T-helper 1 cell treated with Interleukin-12 subunit alpha and Interleukin-12 subunit beta and Interleukin-4 antibody, amounts not matched to agents 30 μg/mL and 1 μg/mL, for 36 hours (primary cell): ENCODE measurements around the gene UNC5B.

Experiments used
- H3K27ac Mint-ChIP-seq: one replicate; pipeline ENCODE4 v1.8.0; 2021; ENCODE audit warnings: mild to moderate bottlenecking, mixed read lengths
- H3K27me3 Mint-ChIP-seq: one replicate; pipeline ENCODE4 v1.8.0; 2021; ENCODE audit warnings: low read depth, mixed read lengths
- H3K36me3 Mint-ChIP-seq: one replicate; pipeline ENCODE4 v1.8.0; 2021; ENCODE audit warnings: low read depth, mixed read lengths
- H3K4me1 Mint-ChIP-seq: one replicate; pipeline ENCODE4 v1.8.0; 2021; ENCODE audit warnings: low read depth, mixed read lengths
- H3K4me3 Mint-ChIP-seq: one replicate; pipeline ENCODE4 v1.8.0; 2021; ENCODE audit warnings: mild to moderate bottlenecking, moderate library complexity, mixed read lengths
- H3K9me3 Mint-ChIP-seq: one replicate; pipeline ENCODE4 v1.8.0; 2021; ENCODE audit warnings: mixed read lengths

Gene UNC5B

GRCh38 chr10:71345694-71346093 is 133.3 kb downstream of the UNC5B start:
- H3K27ac Mint-ChIP-seq, result no peak overlapping the region
- H3K27me3 Mint-ChIP-seq, result no peaks in the 10 kb centered on the region
- no peaks in the 10 kb centered on the region for H3K9me3 Mint-ChIP-seq
- H3K36me3 Mint-ChIP-seq, result no peaks in the 10 kb centered on the region
- H3K4me3 Mint-ChIP-seq, result no peak overlapping the region
- H3K4me1 Mint-ChIP-seq, result no peaks in the 10 kb centered on the region

GRCh38 chr10:71346731-71347130 is 134.4 kb downstream of the UNC5B start:
- H3K4me3 Mint-ChIP-seq, result no peak overlapping the region
- no peak overlapping the region for H3K27ac Mint-ChIP-seq
- H3K4me1 Mint-ChIP-seq, result no peaks in the 10 kb centered on the region
- no peaks in the 10 kb centered on the region for H3K27me3 Mint-ChIP-seq
- no peaks in the 10 kb centered on the region for H3K36me3 Mint-ChIP-seq
- H3K9me3 Mint-ChIP-seq, result no peaks in the 10 kb centered on the region

GRCh38 chr10:71347587-71348395 is 135.4 kb downstream of the UNC5B start:
- H3K4me3 Mint-ChIP-seq, result no peak overlapping the region
- H3K36me3 Mint-ChIP-seq, result no peaks in the 10 kb centered on the region
- no peaks in the 10 kb centered on the region for H3K27me3 Mint-ChIP-seq
- H3K9me3 Mint-ChIP-seq, result no peaks in the 10 kb centered on the region
- no peaks in the 10 kb centered on the region for H3K4me1 Mint-ChIP-seq
- no peak overlapping the region for H3K27ac Mint-ChIP-seq

GRCh38 chr10:71348850-71349249 is 136.5 kb downstream of the UNC5B start:
- Mint-ChIP-seq H3K27ac (no peak overlapping the region), H3K4me1 (no peaks in the 10 kb centered on the region), H3K27me3 (no peaks in the 10 kb centered on the region), H3K9me3 (no peaks in the 10 kb centered on the region), H3K4me3 (no peak overlapping the region), H3K36me3 (no peaks in the 10 kb centered on the region)

GRCh38 chr10:71349406-71349805 is 137.0 kb downstream of the UNC5B start:
- no peaks in the 10 kb centered on the region for H3K36me3 Mint-ChIP-seq
- H3K4me3 Mint-ChIP-seq, result no peak overlapping the region
- no peaks in the 10 kb centered on the region for H3K27me3 Mint-ChIP-seq
- no peaks in the 10 kb centered on the region for H3K9me3 Mint-ChIP-seq
- no peaks in the 10 kb centered on the region for H3K4me1 Mint-ChIP-seq
- no peak overlapping the region for H3K27ac Mint-ChIP-seq

GRCh38 chr10:71351087-71351486 is 138.7 kb downstream of the UNC5B start:
- Mint-ChIP-seq H3K9me3 (no peaks in the 10 kb centered on the region), H3K4me3 (no peak overlapping the region), H3K27ac (no peak overlapping the region), H3K4me1 (no peaks in the 10 kb centered on the region), H3K36me3 (no peaks in the 10 kb centered on the region), H3K27me3 (no peaks in the 10 kb centered on the region)

- no peak overlapping the region for H3K4me3 Mint-ChIP-seq
- no peaks in the 10 kb centered on the region for H3K4me1 Mint-ChIP-seq
- H3K27ac Mint-ChIP-seq, result no peak overlapping the region
- H3K27me3 Mint-ChIP-seq, result no peaks in the 10 kb centered on the region
- no peaks in the 10 kb centered on the region for H3K9me3 Mint-ChIP-seq
- no peaks in the 10 kb centered on the region for H3K36me3 Mint-ChIP-seq
These were observed 139.4 kb downstream of the UNC5B start for GRCh38 chr10:71351628-71352319.
